Measurements from ENCODE around the gene PET117. TPM values are rescaled to one million over a fixed set of nuclear protein-coding genes. Genes with fewer than 3 reads are reported as not detected.
A peak's percentile ranks its signal among the peaks of the same experiment; 100 is the strongest.

The PET117 gene
- total RNA-seq, 4 donors from 2014 or later = 5.1 to 17.4 (median 11.0) TPM

GRCh38 chr20:18138639-18139583 is 1.2 kb downstream of the PET117 start:
- peak overlapping the region; percentile 63 to 89 (median 75) for H3K4me3 ChIP-seq
- H3K9me3 ChIP-seq = no peaks in the 10 kb centered on the region
- H3K27ac ChIP-seq = peak overlapping the region in 2 of 4 donors; percentile 90 to 93
- WGBS, 2 donors = 25 to 29% methylated on average over 7 of the region's 7 CpGs
- no peak for DNase-seq (ENCODE audit: low spot score in 2 of 2)
- no peak for TF ChIP-seq EP300 (IDR thresholded peaks at IDR 0.05)
- TF ChIP-seq CTCF (IDR thresholded peaks at IDR 0.05) = no peak
- no peak for TF ChIP-seq POLR2A (IDR thresholded peaks at IDR 0.05)
- H3K4me1 ChIP-seq = peaks cover 0 to 35% (median 14%) of the 10 kb centered on the region in 4 donors
- peaks cover 0 to 17% (median 1%) of the 10 kb centered on the region in 3 donors for H3K36me3 ChIP-seq
- H3K27me3 ChIP-seq = no peaks in the 10 kb centered on the region

GRCh38 chr20:18139832-18140231 is 2.2 kb downstream of the PET117 start:
- peaks cover 0 to 27% (median 6%) of the 10 kb centered on the region in 3 donors for H3K36me3 ChIP-seq
- peaks cover 0 to 35% (median 14%) of the 10 kb centered on the region in 4 donors for H3K4me1 ChIP-seq
- no peaks in the 10 kb centered on the region for H3K9me3 ChIP-seq
- no peak for DNase-seq (ENCODE audit: low spot score in 2 of 2)
- no peaks in the 10 kb centered on the region for H3K27me3 ChIP-seq
- no peak overlapping the region for H3K27ac ChIP-seq
- no peak overlapping the region for H3K4me3 ChIP-seq
- TF ChIP-seq CTCF (IDR thresholded peaks at IDR 0.05) = no peak
- WGBS, 2 donors = 82 to 85% methylated on average over 2 of the region's 2 CpGs

- no peak overlapping the region for H3K27ac ChIP-seq
- no peak overlapping the region for H3K4me3 ChIP-seq
- 97 to 100% methylated on average over 1 of the region's 1 CpG for WGBS, 2 donors
- peaks cover 0 to 15% (median 2%) of the 10 kb centered on the region in 4 donors for H3K4me1 ChIP-seq
- TF ChIP-seq EP300 (IDR thresholded peaks at IDR 0.05) (no peak), CTCF (IDR thresholded peaks at IDR 0.05) (no peak), POLR2A (IDR thresholded peaks at IDR 0.05) (no peak)
- H3K9me3 ChIP-seq = no peaks in the 10 kb centered on the region
- no peak for DNase-seq (ENCODE audit: low spot score in 2 of 2)
- H3K36me3 ChIP-seq = peaks cover 0 to 66% (median 6%) of the 10 kb centered on the region in 3 donors
- H3K27me3 ChIP-seq = no peaks in the 10 kb centered on the region
Observed at GRCh38 chr20:18144541-18145099, 7.0 kb downstream of the PET117 start.

- H3K4me1 ChIP-seq = no peaks in the 10 kb centered on the region
- peaks cover 0 to 87% (median 0%) of the 10 kb centered on the region in 3 donors for H3K36me3 ChIP-seq
- no peak for DNase-seq (ENCODE audit: low spot score in 2 of 2)
- H3K4me3 ChIP-seq = no peak overlapping the region
- no peaks in the 10 kb centered on the region for H3K27me3 ChIP-seq
- WGBS, 2 donors = 96 to 97% methylated on average over 9 of the region's 9 CpGs
- no peak overlapping the region for H3K27ac ChIP-seq
- H3K9me3 ChIP-seq = no peaks in the 10 kb centered on the region
- TF ChIP-seq EP300 (IDR thresholded peaks at IDR 0.05) (no peak), CTCF (IDR thresholded peaks at IDR 0.05) (no peak), POLR2A (IDR thresholded peaks at IDR 0.05) (no peak)
Observed at GRCh38 chr20:18154342-18154741, 16.7 kb downstream of the PET117 start.

- 93 to 94% methylated on average over 4 of the region's 4 CpGs for WGBS, 2 donors
- Histone ChIP-seq H3K27ac (no peak overlapping the region), H3K4me3 (no peak overlapping the region), H3K27me3 (no peaks in the 10 kb centered on the region), H3K9me3 (no peaks in the 10 kb centered on the region), H3K36me3 (peaks cover 0 to 88% (median 0%) of the 10 kb centered on the region in 3 donors), H3K4me1 (no peaks in the 10 kb centered on the region)
- TF ChIP-seq EP300 (IDR thresholded peaks at IDR 0.05) (no peak), CTCF (IDR thresholded peaks at IDR 0.05) (no peak), POLR2A (IDR thresholded peaks at IDR 0.05) (no peak)
- no peak for DNase-seq (ENCODE audit: low spot score in 2 of 2)
Observed at GRCh38 chr20:18156045-18156444, 18.4 kb downstream of the PET117 start.
